HepG2 (cell line): ENCODE results near the gene EXPH5. TPM values are rescaled to one million over a fixed set of nuclear protein-coding genes. Genes with fewer than 3 reads are reported as not detected.

Experiments used
- ARNT ChIP-seq: fragments of 450-650 bp; IDR thresholded peaks from 2 replicates; pipeline ENCODE4 v1.6.1; 2017
- ASH2L ChIP-seq: fragments of 300-600, 200-600 bp; sonication (generic); IDR thresholded peaks from 2 replicates; pipeline ENCODE4 v1.7.0; 2017; ENCODE audit warnings: low read depth, mild to moderate bottlenecking, moderate library complexity, mixed read lengths, low read length; ENCODE audit not compliant: insufficient read length
- CHD4 ChIP-seq: fragments of 200-600 bp; sonication (generic); IDR thresholded peaks from 2 replicates; pipeline ENCODE4 v1.7.0; 2017; ENCODE audit warnings: mild to moderate bottlenecking, low read length, borderline replicate concordance
- DPF2 ChIP-seq: sonication (generic); formaldehyde crosslinking; IDR thresholded peaks from 2 replicates; pipeline ENCODE4 v1.4.0; 2020; ENCODE audit warnings: mild to moderate bottlenecking, low read depth, missing genetic modification reagents, borderline replicate concordance
- FOXK2 ChIP-seq: fragments of 450-650 bp; IDR thresholded peaks from 2 replicates; pipeline ENCODE4 v1.6.1; 2016
- HNF4G ChIP-seq, 2 experiments: sonication (generic) in 1 of 2; formaldehyde crosslinking in 1 of 2; IDR thresholded peaks; 2 replicates each; pipeline versions ENCODE4 v1.4.0 to v1.6.1; 2011 to 2020; ENCODE audit warnings: borderline replicate concordance in 2 of 2, low read depth in 2 of 2, mild to moderate bottlenecking in 2 of 2, low read length in 1 of 2, missing genetic modification reagents in 1 of 2, moderate library complexity in 1 of 2
- HNRNPK ChIP-seq: fragments of 200-400 bp; formaldehyde crosslinking; IDR thresholded peaks from 2 replicates; pipeline ENCODE4 v1.6.1; 2018; ENCODE audit warnings: low read length, low read depth, moderate library complexity, mild to moderate bottlenecking; ENCODE audit not compliant: poor library complexity, severe bottlenecking
- IKZF1 ChIP-seq: fragments of 450-650 bp; IDR thresholded peaks from 2 replicates; pipeline ENCODE4 v1.7.1; 2016
- NCOA1 ChIP-seq: sonication (generic); formaldehyde crosslinking; IDR thresholded peaks from 2 replicates; pipeline ENCODE4 v1.9.0; 2021; ENCODE audit warnings: missing genetic modification reagents
- NCOR1 ChIP-seq: fragments of 200-600 bp; sonication (generic); IDR thresholded peaks from 2 replicates; pipeline ENCODE4 v1.7.0; 2017; ENCODE audit warnings: antibody characterized with exemption, low read length, borderline replicate concordance
- ONECUT2 ChIP-seq: sonication (generic); formaldehyde crosslinking; IDR thresholded peaks from 2 replicates; pipeline ENCODE4 v1.4.0; 2020; ENCODE audit warnings: missing genetic modification reagents
- YEATS4 ChIP-seq: sonication (generic); formaldehyde crosslinking; IDR thresholded peaks from 2 replicates; pipeline ENCODE4 v1.4.0; 2020; ENCODE audit warnings: missing genetic modification reagents, borderline replicate concordance
- ZNF451 ChIP-seq: sonication (generic); formaldehyde crosslinking; IDR thresholded peaks from 2 replicates; pipeline ENCODE4 v1.5.0; 2020; ENCODE audit warnings: mild to moderate bottlenecking, missing genetic modification reagents
- ZNF652 ChIP-seq: IDR thresholded peaks from 2 replicates; pipeline ENCODE4 v1.6.1; 2016; ENCODE audit warnings: low read depth, borderline replicate concordance
- ZNF670 ChIP-seq: sonication (generic); formaldehyde crosslinking; IDR thresholded peaks from 2 replicates; pipeline ENCODE4 v1.8.0; 2022; ENCODE audit warnings: mild to moderate bottlenecking, missing genetic modification reagents, borderline replicate concordance
- ZNF891 ChIP-seq: sonication (generic); formaldehyde crosslinking; IDR thresholded peaks from 2 replicates; pipeline ENCODE4 v1.5.0; 2020; ENCODE audit warnings: mild to moderate bottlenecking, missing genetic modification reagents
- polyA plus RNA-seq, 8 experiments: library from polyadenylated mRNA; depleted of rRNA in 3 of 8; stranded (reverse) in 7 of 8; unstranded in 1 of 8; fragments of >200 nt; fragmentation: Illumina TruSeq in 4 of 8; extraction: Trizol in 4 of 8; gene quantifications; 2 replicates each; pipeline versions ENCODE4 v1.2.1 to v1.2.3, GENCODE V29; 2011 to 2016; ENCODE audit warnings: low read depth in 4 of 8, missing spikeins in 1 of 8, mixed read lengths in 1 of 8; ENCODE audit not compliant: insufficient read depth in 1 of 8
- total RNA-seq, 5 experiments: library from RNA; depleted of rRNA; stranded (reverse); fragments of >200 nt; fragmentation: Illumina TruSeq; extraction: Trizol; gene quantifications; 2 replicates each; pipeline ENCODE4 v1.2.3, GENCODE V29; 2016; ENCODE audit warnings: low read depth in 1 of 5
- TF ChIP-seq, protein P1 (sequence below): sonication (generic); formaldehyde crosslinking; IDR thresholded peaks from 2 replicates; pipeline ENCODE4 v1.9.0; 2021; ENCODE audit warnings: mild to moderate bottlenecking, missing genetic modification reagents
- TF ChIP-seq, protein P2 (sequence below): sonication (generic); formaldehyde crosslinking; IDR thresholded peaks from 2 replicates; pipeline ENCODE4 v1.4.0; 2020; ENCODE audit warnings: missing genetic modification reagents
- TF ChIP-seq, protein P3 (sequence below): sonication (generic); formaldehyde crosslinking; IDR thresholded peaks from 2 replicates; pipeline ENCODE4 v1.4.0; 2020; ENCODE audit warnings: low read depth, mild to moderate bottlenecking, missing genetic modification reagents

EXPH5 gene
- total and polyA plus RNA-seq, 2 of the 13 experiments (the other 11 are each of a cell fraction or from before 2014, with no cell fraction given): under 0.01 to 0.02 TPM

DNA sequence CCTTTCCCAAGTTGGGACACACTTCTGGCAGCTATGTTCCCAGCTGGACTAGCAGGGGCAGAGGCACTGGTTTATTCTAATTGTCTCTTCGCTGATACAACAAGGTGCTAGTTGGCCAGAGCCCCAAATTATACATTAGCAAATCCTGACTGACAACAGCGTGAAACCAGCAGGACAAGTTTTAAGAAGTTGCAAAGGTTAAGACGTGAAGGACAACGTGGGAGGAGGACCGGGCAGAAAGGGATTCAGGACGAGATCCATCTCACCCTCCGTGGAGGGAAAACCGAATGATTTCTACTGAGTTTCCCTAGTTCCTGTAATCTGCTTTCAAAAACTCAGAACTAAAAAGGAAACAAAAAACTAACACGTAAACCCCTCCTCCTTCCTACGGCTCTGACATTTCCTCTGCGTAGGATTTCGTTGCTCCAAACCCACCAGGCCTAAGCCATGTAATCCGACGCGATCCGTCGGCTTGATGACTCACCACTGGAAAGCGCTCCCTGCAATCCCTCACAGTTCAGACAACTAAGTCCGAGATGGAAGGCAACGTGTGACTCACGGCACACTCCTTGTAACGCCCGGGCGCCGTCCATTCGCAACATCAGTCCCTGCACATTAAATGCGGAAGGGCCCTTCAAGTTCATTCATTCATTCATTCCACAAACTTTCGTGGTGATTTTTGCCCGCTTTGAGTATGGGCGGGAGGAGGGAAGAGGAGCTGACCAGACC, 96.1 kb downstream of the EXPH5 start (continued):
- TF ChIP-seq ONECUT2 (no peak), YEATS4 (CRISPR knock-in tag) (no peak), ZNF670 (CRISPR knock-in tag) (no peak), ZNF652 (CRISPR knock-in tag) (no peak), ZNF451 (CRISPR knock-in tag) (no peak), HNRNPK (no peak), HNF4G (IDR thresholded peaks at IDR 0.05; ENCODE audit: borderline replicate concordance, low read depth, low read length) (no peak), HNF4G (CRISPR knock-in tag; IDR thresholded peaks at IDR 0.05; ENCODE audit: borderline replicate concordance, low read depth) (0 out of 2 replicates have a peak, but pooled peaks have one; percentile 4), ASH2L (peak; percentile 75), IKZF1 (no peak), NCOA1 (CRISPR knock-in tag) (no peak), FOXK2 (no peak), ZNF891 (CRISPR knock-in tag) (no peak), CHD4 (no peak), DPF2 (no peak), NCOR1 (no peak), ARNT (no peak)
- TF ChIP-seq, protein P1, sequence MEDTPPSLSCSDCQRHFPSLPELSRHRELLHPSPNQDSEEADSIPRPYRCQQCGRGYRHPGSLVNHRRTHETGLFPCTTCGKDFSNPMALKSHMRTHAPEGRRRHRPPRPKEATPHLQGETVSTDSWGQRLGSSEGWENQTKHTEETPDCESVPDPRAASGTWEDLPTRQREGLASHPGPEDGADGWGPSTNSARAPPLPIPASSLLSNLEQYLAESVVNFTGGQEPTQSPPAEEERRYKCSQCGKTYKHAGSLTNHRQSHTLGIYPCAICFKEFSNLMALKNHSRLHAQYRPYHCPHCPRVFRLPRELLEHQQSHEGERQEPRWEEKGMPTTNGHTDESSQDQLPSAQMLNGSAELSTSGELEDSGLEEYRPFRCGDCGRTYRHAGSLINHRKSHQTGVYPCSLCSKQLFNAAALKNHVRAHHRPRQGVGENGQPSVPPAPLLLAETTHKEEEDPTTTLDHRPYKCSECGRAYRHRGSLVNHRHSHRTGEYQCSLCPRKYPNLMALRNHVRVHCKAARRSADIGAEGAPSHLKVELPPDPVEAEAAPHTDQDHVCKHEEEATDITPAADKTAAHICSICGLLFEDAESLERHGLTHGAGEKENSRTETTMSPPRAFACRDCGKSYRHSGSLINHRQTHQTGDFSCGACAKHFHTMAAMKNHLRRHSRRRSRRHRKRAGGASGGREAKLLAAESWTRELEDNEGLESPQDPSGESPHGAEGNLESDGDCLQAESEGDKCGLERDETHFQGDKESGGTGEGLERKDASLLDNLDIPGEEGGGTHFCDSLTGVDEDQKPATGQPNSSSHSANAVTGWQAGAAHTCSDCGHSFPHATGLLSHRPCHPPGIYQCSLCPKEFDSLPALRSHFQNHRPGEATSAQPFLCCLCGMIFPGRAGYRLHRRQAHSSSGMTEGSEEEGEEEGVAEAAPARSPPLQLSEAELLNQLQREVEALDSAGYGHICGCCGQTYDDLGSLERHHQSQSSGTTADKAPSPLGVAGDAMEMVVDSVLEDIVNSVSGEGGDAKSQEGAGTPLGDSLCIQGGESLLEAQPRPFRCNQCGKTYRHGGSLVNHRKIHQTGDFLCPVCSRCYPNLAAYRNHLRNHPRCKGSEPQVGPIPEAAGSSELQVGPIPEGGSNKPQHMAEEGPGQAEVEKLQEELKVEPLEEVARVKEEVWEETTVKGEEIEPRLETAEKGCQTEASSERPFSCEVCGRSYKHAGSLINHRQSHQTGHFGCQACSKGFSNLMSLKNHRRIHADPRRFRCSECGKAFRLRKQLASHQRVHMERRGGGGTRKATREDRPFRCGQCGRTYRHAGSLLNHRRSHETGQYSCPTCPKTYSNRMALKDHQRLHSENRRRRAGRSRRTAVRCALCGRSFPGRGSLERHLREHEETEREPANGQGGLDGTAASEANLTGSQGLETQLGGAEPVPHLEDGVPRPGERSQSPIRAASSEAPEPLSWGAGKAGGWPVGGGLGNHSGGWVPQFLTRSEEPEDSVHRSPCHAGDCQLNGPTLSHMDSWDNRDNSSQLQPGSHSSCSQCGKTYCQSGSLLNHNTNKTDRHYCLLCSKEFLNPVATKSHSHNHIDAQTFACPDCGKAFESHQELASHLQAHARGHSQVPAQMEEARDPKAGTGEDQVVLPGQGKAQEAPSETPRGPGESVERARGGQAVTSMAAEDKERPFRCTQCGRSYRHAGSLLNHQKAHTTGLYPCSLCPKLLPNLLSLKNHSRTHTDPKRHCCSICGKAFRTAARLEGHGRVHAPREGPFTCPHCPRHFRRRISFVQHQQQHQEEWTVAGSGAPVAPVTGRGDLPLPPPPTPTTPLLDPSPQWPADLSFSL: no peak
- TF ChIP-seq, protein P2, sequence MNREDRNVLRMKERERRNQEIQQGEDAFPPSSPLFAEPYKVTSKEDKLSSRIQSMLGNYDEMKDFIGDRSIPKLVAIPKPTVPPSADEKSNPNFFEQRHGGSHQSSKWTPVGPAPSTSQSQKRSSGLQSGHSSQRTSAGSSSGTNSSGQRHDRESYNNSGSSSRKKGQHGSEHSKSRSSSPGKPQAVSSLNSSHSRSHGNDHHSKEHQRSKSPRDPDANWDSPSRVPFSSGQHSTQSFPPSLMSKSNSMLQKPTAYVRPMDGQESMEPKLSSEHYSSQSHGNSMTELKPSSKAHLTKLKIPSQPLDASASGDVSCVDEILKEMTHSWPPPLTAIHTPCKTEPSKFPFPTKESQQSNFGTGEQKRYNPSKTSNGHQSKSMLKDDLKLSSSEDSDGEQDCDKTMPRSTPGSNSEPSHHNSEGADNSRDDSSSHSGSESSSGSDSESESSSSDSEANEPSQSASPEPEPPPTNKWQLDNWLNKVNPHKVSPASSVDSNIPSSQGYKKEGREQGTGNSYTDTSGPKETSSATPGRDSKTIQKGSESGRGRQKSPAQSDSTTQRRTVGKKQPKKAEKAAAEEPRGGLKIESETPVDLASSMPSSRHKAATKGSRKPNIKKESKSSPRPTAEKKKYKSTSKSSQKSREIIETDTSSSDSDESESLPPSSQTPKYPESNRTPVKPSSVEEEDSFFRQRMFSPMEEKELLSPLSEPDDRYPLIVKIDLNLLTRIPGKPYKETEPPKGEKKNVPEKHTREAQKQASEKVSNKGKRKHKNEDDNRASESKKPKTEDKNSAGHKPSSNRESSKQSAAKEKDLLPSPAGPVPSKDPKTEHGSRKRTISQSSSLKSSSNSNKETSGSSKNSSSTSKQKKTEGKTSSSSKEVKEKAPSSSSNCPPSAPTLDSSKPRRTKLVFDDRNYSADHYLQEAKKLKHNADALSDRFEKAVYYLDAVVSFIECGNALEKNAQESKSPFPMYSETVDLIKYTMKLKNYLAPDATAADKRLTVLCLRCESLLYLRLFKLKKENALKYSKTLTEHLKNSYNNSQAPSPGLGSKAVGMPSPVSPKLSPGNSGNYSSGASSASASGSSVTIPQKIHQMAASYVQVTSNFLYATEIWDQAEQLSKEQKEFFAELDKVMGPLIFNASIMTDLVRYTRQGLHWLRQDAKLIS (CRISPR knock-in tag): no peak
- TF ChIP-seq, protein P3, sequence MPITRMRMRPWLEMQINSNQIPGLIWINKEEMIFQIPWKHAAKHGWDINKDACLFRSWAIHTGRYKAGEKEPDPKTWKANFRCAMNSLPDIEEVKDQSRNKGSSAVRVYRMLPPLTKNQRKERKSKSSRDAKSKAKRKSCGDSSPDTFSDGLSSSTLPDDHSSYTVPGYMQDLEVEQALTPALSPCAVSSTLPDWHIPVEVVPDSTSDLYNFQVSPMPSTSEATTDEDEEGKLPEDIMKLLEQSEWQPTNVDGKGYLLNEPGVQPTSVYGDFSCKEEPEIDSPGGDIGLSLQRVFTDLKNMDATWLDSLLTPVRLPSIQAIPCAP (CRISPR knock-in tag): 0 out of 2 replicates have a peak, but pooled peaks have one; percentile 8
